ENCODE results near the gene RGS5. TPM values are rescaled to one million over a fixed set of nuclear protein-coding genes. Genes with fewer than 3 reads are reported as not detected.

RGS5 gene
- total RNA-seq, 1 experiment from 2014 or later: 4.6 TPM

GRCh38 chr1:163188947-163189346 is 13.8 kb downstream of the RGS5 start:
- Histone ChIP-seq H3K4me1 (ENCODE audit: control insufficient read depth in 1 of 2, insufficient read depth in 2 of 2, low read length in 2 of 2) (no peaks in the 10 kb centered on the region), H3K36me3 (ENCODE audit: control insufficient read depth in 1 of 2, insufficient read depth in 2 of 2, low read length in 2 of 2) (no peaks in the 10 kb centered on the region), H3K4me3 (replicated peaks in 1 of 2; ENCODE audit: low read depth in 1 of 2, low read length in 2 of 2) (no peak overlapping the region), H3K27me3 (ENCODE audit: insufficient read depth, low read length) (no peaks in the 10 kb centered on the region), H4K20me1 (ENCODE audit: insufficient read depth) (no peaks in the 10 kb centered on the region), H3K4me2 (ENCODE audit: low read length) (no peak overlapping the region), H2AFZ (ENCODE audit: low read depth, low read length, poor library complexity, severe bottlenecking) (no peak overlapping the region), H3K9ac (ENCODE audit: low read length) (no peak overlapping the region), H3K27ac (ENCODE audit: low read depth, low read length) (no peak overlapping the region), H3K9me3 (ENCODE audit: control insufficient read depth in 1 of 2, insufficient read depth in 1 of 2, low read depth in 1 of 2, low read length in 2 of 2) (no peaks in the 10 kb centered on the region), H3K9me2 (ENCODE audit: insufficient read depth) (no peaks in the 10 kb centered on the region), H3K79me2 (ENCODE audit: insufficient read depth, low read length) (no peaks in the 10 kb centered on the region)
- intact Hi-C loops (cut with micrococcal nuclease): no loop called here
- ATAC-seq (no peak), DNase-seq (ENCODE audit: low read depth, low spot score) (no peak)
- TF ChIP-seq ZBTB33 (IDR thresholded peaks at IDR 0.05; ENCODE audit: extremely low read depth, insufficient replicate concordance, low read length) (no peak), SP1 (IDR thresholded peaks at IDR 0.05; ENCODE audit: low read depth) (no peak), YY1 (IDR thresholded peaks at IDR 0.05; ENCODE audit: extremely low read depth, insufficient replicate concordance, low read depth, low read length) (no peak), POLR2A (IDR thresholded peaks at IDR 0.05; ENCODE audit: borderline replicate concordance, extremely low read depth, insufficient read depth, insufficient read length) (no peak), CEBPB (IDR thresholded peaks at IDR 0.05; ENCODE audit: low read depth) (no peak)
- RAD21 ChIA-PET (ENCODE audit: low non-redundant PET in 1 of 2, low total read pairs in 2 of 2, uncharacterized antibody in 2 of 2, unreplicated experiment in 2 of 2): no interaction called here
- POLR2A ChIA-PET: no interaction called here
- no TSS peak for BruUV-seq (replicated peaks)
- CTCF ChIA-PET: no interaction called here

GRCh38 chr1:163187849-163188248 is 14.9 kb downstream of the RGS5 start:
- RAD21 ChIA-PET (ENCODE audit: low non-redundant PET in 1 of 2, low total read pairs in 2 of 2, uncharacterized antibody in 2 of 2, unreplicated experiment in 2 of 2): no interaction called here
- intact Hi-C loops (cut with micrococcal nuclease): no loop called here
- H3K9me3 ChIP-seq (ENCODE audit: control insufficient read depth in 1 of 2, insufficient read depth in 1 of 2, low read depth in 1 of 2, low read length in 2 of 2): no peaks in the 10 kb centered on the region
- H4K20me1 ChIP-seq (ENCODE audit: insufficient read depth): no peaks in the 10 kb centered on the region
- no peak overlapping the region for H3K4me2 ChIP-seq (ENCODE audit: low read length)
- H3K27me3 ChIP-seq (ENCODE audit: insufficient read depth, low read length): no peaks in the 10 kb centered on the region
- H3K9me2 ChIP-seq (ENCODE audit: insufficient read depth): no peaks in the 10 kb centered on the region
- no peaks in the 10 kb centered on the region for H3K36me3 ChIP-seq (ENCODE audit: control insufficient read depth in 1 of 2, insufficient read depth in 2 of 2, low read length in 2 of 2)
- no peak overlapping the region for H3K9ac ChIP-seq (ENCODE audit: low read length)
- H3K79me2 ChIP-seq (ENCODE audit: insufficient read depth, low read length): no peaks in the 10 kb centered on the region
- no peak overlapping the region for H3K27ac ChIP-seq (ENCODE audit: low read depth, low read length)
- TF ChIP-seq ATF3 (IDR thresholded peaks at IDR 0.05): no peak
- TF ChIP-seq ELF1 (IDR thresholded peaks at IDR 0.05; ENCODE audit: borderline replicate concordance, low read depth): no peak
- no peak for TF ChIP-seq POLR2A (IDR thresholded peaks at IDR 0.05; ENCODE audit: borderline replicate concordance, extremely low read depth, insufficient read depth, insufficient read length)
- TF ChIP-seq SP1 (IDR thresholded peaks at IDR 0.05; ENCODE audit: low read depth): no peak
- TF ChIP-seq ZFX (IDR thresholded peaks at IDR 0.05): no peak
- TF ChIP-seq TCF7L2 (IDR thresholded peaks at IDR 0.05; ENCODE audit: borderline replicate concordance, extremely low read depth, insufficient read depth, insufficient read length): no peak
- TF ChIP-seq FOSL1 (IDR thresholded peaks at IDR 0.05; ENCODE audit: low read depth): no peak
- no peak for TF ChIP-seq RAD21 (IDR thresholded peaks at IDR 0.05; ENCODE audit: low read depth)
- TF ChIP-seq EZH2 (IDR thresholded peaks at IDR 0.05): no peak
- no peak for TF ChIP-seq JUND (IDR thresholded peaks at IDR 0.05)
- TF ChIP-seq SIN3A (IDR thresholded peaks at IDR 0.05; ENCODE audit: low read depth): no peak
- TF ChIP-seq REST (IDR thresholded peaks at IDR 0.05; ENCODE audit: low read depth): no peak
- no peak for TF ChIP-seq EGR1 (IDR thresholded peaks at IDR 0.05; ENCODE audit: low read depth)
- no peak for TF ChIP-seq ZNF274 (IDR thresholded peaks at IDR 0.05; ENCODE audit: low read depth, low read length)
- H3K4me3 ChIP-seq (replicated peaks in 1 of 2; ENCODE audit: low read depth in 1 of 2, low read length in 2 of 2): no peak overlapping the region
- DNase-seq (ENCODE audit: low read depth, low spot score) (no peak), ATAC-seq (no peak)
- H2AFZ ChIP-seq (ENCODE audit: low read depth, low read length, poor library complexity, severe bottlenecking): no peak overlapping the region
- POLR2A ChIA-PET: no interaction called here
- no TSS peak for BruUV-seq (replicated peaks)
- CTCF ChIA-PET: no interaction called here
- H3K4me1 ChIP-seq (ENCODE audit: control insufficient read depth in 1 of 2, insufficient read depth in 2 of 2, low read length in 2 of 2): no peaks in the 10 kb centered on the region

Measured in HCT116 (cell line).